GM12865 (cell line): Measurements from ENCODE around the gene ADPRH.

Experiments used
- DNase-seq: peaks from one replicate; pipeline ENCODE4 v3.0.0; 2010; ENCODE audit warnings: low read depth
- H3K4me3 ChIP-seq: 2 replicates; pipeline ENCODE4 v1.5.1; 2011; ENCODE audit warnings: mild to moderate bottlenecking, low read depth, low read length, control low read depth
- TF ChIP-seq, protein P1 (sequence below): IDR thresholded peaks from 2 replicates; pipeline ENCODE4 v1.5.1; 2011; ENCODE audit warnings: low read length, control low read depth, low read depth, inconsistent platforms; ENCODE audit not compliant: insufficient read depth; ENCODE audit errors: missing control alignments

The ADPRH gene

DNA sequence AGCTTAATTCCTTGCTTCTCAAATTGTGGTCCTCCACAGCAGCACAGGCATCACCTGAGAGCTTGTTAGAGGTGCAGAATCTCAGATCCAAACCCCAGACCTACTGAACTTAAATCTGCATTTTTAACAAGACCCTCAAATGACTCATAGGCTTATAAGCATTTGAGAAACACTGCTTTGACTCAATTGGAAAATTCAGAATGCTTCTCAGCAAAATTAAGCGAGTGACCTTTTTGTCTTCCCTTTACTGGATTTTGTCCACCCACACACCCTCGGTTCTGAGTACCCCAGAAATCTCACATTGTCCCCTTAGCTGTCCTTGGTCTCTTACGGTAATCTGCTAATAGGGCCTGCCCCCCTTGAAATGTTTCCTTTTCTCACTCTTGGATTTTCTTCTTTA lies 37.7 kb upstream of the ADPRH start:
- H3K4me3 ChIP-seq = no peak overlapping the region
- TF ChIP-seq, protein P1, sequence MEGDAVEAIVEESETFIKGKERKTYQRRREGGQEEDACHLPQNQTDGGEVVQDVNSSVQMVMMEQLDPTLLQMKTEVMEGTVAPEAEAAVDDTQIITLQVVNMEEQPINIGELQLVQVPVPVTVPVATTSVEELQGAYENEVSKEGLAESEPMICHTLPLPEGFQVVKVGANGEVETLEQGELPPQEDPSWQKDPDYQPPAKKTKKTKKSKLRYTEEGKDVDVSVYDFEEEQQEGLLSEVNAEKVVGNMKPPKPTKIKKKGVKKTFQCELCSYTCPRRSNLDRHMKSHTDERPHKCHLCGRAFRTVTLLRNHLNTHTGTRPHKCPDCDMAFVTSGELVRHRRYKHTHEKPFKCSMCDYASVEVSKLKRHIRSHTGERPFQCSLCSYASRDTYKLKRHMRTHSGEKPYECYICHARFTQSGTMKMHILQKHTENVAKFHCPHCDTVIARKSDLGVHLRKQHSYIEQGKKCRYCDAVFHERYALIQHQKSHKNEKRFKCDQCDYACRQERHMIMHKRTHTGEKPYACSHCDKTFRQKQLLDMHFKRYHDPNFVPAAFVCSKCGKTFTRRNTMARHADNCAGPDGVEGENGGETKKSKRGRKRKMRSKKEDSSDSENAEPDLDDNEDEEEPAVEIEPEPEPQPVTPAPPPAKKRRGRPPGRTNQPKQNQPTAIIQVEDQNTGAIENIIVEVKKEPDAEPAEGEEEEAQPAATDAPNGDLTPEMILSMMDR = no peak
- DNase-seq = no peak

- no peak for DNase-seq
- TF ChIP-seq, protein P1 = no peak
- H3K4me3 ChIP-seq = no peak overlapping the region
Measured at GRCh38 chr3:119542168-119542767, 37.0 kb upstream of the ADPRH start.

DNA sequence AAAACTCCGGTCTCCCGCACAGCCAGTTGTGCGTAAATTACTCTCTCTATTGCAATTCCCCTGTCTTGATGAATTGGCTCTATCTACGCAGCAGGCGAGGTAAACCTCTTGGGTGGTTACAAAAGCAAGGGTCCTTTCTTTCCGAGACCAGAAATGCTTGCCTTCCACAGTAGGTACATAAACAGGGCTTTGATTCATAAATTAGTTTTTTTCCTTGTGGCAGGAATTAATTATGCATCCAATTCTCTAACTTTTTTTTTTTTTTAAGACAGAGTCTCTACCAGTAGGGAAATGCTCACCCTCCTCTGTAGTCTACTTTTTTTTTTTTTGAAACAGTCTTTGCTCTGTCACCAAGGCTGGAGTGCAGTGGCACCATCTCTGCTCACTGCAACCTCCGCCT lies 36.1 kb upstream of the ADPRH start:
- TF ChIP-seq, protein P1 = no peak
- H3K4me3 ChIP-seq = no peak overlapping the region
- DNase-seq = no peak

DNA sequence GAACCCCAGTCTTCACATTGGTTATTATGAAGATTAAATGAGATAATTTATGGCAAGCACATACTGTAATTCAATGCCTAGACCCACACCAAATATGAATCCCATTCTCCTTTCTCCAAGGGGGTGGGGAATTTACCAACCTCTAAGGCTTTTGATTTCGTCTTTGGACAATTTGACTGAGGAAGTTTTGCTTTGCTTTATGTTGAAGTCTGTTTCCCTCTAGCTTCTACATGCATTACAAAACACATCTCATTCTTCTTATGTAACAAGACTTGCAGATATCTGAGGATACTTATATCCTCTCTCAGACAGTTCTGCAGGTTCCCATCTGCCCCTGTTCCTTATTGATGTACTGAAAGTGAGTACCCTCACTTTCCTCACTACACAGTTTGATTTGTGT lies 32.1 kb upstream of the ADPRH start:
- H3K4me3 ChIP-seq = no peak overlapping the region
- TF ChIP-seq, protein P1 = no peak
- DNase-seq = no peak

DNA sequence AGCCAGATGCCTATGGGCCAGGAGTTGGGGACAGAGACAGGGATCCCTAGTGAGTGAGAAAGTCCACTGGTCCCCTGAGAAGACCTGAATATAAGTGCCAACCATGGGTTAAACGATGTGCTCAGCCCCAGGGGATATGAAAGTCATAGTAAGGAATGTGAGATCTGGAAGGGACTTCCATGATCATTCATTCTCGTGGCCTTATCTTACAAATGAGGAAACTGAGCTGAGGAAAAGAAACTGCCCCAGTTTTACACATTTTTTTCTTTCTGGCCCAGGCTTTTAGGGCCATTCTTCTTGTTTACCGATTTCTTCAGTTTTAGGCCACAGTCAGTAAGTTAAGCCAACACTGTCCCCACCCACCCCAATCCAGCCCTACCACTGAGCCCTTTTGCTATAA lies 31.0 kb upstream of the ADPRH start:
- TF ChIP-seq, protein P1 = no peak
- no peak for DNase-seq
- H3K4me3 ChIP-seq = no peak overlapping the region

GRCh38 chr3:119550192-119550910 lies 28.9 kb upstream of the ADPRH start:
- H3K4me3 ChIP-seq = peak overlapping the region; percentile 96
- TF ChIP-seq, protein P1 = no peak
- peak; percentile 76 for DNase-seq
